ENCODE data around the gene GIT1. TPM values are rescaled to one million over a fixed set of nuclear protein-coding genes. Genes with fewer than 3 reads are reported as not detected.

Gene GIT1
- total and polyA plus RNA-seq, 2 of the 13 experiments (the other 11 are each of a cell fraction or from before 2014, with no cell fraction given), result 14.2 to 30.8 TPM

DNA sequence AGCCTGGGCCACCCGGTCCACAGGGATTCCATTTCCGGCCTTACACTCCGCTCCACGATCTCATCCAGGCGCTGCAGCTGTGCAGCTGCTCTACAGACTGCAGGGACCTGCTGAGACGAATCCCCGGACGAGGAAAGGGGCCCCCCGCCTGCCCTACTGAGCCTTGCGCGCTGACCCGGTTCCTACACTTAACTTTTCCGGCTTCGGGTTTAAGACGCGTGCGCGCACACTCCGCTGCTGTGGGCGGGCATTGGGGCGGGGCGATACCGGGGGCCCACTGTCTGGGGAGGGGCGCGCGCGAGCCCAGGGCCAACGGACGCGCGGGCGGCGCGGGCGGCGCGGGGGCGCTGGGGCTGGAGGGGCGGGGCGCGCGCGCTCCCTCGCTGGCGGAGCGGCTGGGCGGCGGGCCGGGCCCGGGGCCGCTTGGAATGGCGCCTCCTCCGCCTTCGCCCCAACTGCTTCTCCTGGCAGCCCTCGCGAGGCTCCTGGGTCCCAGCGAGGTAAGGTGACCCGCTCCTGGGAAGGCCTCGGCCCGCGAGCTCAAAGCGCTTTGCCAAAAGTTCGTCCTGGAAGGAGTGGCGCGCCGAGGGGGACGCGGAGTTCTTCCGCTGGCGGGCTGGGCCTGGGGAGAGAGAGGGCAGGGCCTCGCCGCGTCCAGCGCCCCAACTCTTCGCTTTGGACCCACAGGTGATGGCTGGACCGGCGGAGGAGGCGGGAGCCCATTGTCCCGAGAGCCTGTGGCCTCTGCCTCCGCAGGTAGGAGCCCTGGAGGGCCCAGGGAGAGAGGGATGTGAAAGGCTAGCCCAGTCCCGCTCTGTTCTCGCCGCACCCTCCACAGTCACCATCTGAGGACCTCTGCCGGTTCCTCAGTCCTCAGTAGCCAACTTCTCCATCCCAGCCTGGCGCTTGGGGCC lies 20.9 kb downstream of the GIT1 start, which contains the start of gene TP53I13 (continued):
- TF ChIP-seq, protein P1, sequence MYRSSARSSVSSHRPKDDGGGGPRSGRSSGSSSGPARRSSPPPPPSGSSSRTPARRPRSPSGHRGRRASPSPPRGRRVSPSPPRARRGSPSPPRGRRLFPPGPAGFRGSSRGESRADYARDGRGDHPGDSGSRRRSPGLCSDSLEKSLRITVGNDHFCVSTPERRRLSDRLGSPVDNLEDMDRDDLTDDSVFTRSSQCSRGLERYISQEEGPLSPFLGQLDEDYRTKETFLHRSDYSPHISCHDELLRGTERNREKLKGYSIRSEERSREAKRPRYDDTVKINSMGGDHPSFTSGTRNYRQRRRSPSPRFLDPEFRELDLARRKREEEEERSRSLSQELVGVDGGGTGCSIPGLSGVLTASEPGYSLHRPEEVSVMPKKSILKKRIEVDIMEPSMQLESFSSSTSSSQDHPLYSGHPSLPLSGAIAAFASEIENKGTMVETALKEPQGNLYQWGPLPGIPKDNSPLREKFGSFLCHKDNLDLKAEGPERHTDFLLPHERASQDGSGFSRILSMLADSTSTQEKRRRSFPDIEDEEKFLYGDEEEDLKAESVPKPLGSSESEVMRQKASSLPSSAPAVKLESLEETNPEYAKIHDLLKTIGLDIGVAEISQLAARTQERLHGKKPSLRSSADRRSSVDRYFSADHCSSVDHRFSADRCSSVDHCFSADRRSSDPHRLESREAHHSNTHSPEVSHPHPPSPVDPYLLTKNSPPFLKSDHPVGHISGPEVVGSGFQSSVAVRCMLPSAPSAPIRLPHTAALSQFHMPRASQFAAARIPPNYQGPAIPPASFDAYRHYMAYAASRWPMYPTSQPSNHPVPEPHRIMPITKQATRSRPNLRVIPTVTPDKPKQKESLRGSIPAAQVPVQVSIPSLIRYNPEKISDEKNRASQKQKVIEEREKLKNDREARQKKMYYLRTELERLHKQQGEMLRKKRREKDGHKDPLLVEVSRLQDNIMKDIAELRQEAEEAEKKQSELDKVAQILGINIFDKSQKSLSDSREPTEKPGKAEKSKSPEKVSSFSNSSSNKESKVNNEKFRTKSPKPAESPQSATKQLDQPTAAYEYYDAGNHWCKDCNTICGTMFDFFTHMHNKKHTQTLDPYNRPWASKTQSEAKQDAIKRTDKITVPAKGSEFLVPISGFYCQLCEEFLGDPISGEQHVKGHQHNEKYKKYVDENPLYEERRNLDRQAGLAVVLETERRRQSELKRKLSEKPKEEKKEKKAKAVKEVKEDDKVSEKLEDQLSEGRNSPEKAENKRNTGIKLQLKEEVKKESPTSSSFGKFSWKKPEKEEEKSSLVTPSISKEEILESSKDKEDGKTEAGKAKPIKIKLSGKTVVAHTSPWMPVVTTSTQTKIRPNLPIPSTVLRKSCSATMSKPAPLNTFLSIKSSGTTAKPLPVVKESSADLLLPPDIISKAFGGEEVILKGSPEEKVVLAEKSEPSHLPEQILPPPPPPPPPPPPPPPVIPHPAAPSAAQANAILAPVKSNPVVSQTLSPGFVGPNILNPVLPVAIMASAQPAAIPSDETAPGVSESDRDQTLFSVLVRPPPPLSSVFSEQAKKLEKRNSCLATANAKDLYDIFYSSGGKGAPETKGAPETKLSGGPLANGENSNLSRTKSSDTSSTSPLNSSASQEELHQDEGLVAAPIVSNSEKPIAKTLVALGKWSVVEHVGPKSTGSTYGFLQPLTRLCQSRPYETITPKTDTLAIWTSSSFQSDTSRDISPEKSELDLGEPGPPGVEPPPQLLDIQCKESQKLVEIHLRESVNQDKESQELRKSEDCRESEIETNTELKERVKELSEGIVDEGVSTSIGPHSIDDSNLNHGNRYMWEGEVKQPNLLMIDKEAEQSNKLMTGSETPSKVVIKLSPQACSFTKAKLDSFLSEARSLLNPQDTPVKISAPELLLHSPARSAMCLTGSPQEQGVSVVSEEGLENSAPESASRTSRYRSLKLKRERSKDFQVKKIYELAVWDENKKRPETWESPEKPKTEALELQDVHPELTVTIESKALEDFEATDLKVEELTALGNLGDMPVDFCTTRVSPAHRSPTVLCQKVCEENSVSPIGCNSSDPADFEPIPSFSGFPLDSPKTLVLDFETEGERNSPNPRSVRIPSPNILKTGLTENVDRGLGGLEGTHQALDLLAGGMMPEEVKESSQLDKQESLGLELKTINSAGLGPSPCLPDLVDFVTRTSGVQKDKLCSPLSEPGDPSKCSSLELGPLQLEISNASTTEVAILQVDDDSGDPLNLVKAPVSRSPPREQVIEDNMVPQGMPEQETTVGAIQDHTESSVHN (CRISPR knock-in tag; IDR thresholded peaks at IDR 0.05), result 0 out of 2 replicates have a peak, but pooled peaks have one; percentile 11
- no peak for TF ChIP-seq ZNF20 (CRISPR knock-in tag; IDR thresholded peaks at IDR 0.05)
- no peak for TF ChIP-seq ZNF672 (CRISPR knock-in tag; IDR thresholded peaks at IDR 0.05)
- TF ChIP-seq NFATC3 (CRISPR knock-in tag; IDR thresholded peaks at IDR 0.05), result no peak
- no peak for TF ChIP-seq MAZ (IDR thresholded peaks at IDR 0.05; ENCODE audit: borderline replicate concordance, low read depth, low read length)
- TF ChIP-seq MAZ (CRISPR knock-in tag; IDR thresholded peaks at IDR 0.05; ENCODE audit: low read depth), result peak; percentile 49; the same call in 1 of the 2 replicates
- TF ChIP-seq ZNF569 (CRISPR knock-in tag; IDR thresholded peaks at IDR 0.05; ENCODE audit: borderline replicate concordance), result no peak
- TF ChIP-seq RAD21 (CRISPR knock-in tag; IDR thresholded peaks at IDR 0.05), result no peak; the same call in 1 of the 2 replicates
- no peak for TF ChIP-seq NFKBIZ (CRISPR knock-in tag; IDR thresholded peaks at IDR 0.05)
- no peak; the same call in 1 of the 2 replicates for TF ChIP-seq ZNF780A (CRISPR knock-in tag; IDR thresholded peaks at IDR 0.05)
- TF ChIP-seq, protein P2, sequence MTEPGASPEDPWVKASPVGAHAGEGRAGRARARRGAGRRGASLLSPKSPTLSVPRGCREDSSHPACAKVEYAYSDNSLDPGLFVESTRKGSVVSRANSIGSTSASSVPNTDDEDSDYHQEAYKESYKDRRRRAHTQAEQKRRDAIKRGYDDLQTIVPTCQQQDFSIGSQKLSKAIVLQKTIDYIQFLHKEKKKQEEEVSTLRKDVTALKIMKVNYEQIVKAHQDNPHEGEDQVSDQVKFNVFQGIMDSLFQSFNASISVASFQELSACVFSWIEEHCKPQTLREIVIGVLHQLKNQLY (CRISPR knock-in tag; IDR thresholded peaks at IDR 0.05), result no peak
- no peak for TF ChIP-seq ZNF143 (CRISPR knock-in tag; IDR thresholded peaks at IDR 0.05)
- TF ChIP-seq ZBTB3 (CRISPR knock-in tag; IDR thresholded peaks at IDR 0.05; ENCODE audit: borderline replicate concordance, low read depth), result no peak
- TF ChIP-seq KAT8 (CRISPR knock-in tag; IDR thresholded peaks at IDR 0.05), result no peak
- no peak for TF ChIP-seq HOXA7 (CRISPR knock-in tag; IDR thresholded peaks at IDR 0.05)
- TF ChIP-seq ZNF124 (CRISPR knock-in tag; IDR thresholded peaks at IDR 0.05), result no peak
- no peak for TF ChIP-seq GLI4 (CRISPR knock-in tag; IDR thresholded peaks at IDR 0.05; ENCODE audit: borderline replicate concordance)
- TF ChIP-seq, protein P3, sequence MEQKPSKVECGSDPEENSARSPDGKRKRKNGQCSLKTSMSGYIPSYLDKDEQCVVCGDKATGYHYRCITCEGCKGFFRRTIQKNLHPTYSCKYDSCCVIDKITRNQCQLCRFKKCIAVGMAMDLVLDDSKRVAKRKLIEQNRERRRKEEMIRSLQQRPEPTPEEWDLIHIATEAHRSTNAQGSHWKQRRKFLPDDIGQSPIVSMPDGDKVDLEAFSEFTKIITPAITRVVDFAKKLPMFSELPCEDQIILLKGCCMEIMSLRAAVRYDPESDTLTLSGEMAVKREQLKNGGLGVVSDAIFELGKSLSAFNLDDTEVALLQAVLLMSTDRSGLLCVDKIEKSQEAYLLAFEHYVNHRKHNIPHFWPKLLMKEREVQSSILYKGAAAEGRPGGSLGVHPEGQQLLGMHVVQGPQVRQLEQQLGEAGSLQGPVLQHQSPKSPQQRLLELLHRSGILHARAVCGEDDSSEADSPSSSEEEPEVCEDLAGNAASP (CRISPR knock-in tag; IDR thresholded peaks at IDR 0.05; ENCODE audit: borderline replicate concordance), result 0 out of 2 replicates have a peak, but pooled peaks have one; percentile 6
- no peak for TF ChIP-seq ZNF766 (CRISPR knock-in tag; IDR thresholded peaks at IDR 0.05; ENCODE audit: borderline replicate concordance)
- no peak for TF ChIP-seq ZNF232 (CRISPR knock-in tag; IDR thresholded peaks at IDR 0.05; ENCODE audit: borderline replicate concordance)
